GM12874 (cell line): ENCODE results near the gene PPP1R36.

Source experiments
- TF ChIP-seq, protein P1 (sequence below): IDR thresholded peaks from 2 replicates; pipeline ENCODE4 v1.5.1; 2011; ENCODE audit warnings: low read depth, mild to moderate bottlenecking, control low read depth, low read length, moderate library complexity; ENCODE audit not compliant: insufficient read depth

Gene PPP1R36

DNA sequence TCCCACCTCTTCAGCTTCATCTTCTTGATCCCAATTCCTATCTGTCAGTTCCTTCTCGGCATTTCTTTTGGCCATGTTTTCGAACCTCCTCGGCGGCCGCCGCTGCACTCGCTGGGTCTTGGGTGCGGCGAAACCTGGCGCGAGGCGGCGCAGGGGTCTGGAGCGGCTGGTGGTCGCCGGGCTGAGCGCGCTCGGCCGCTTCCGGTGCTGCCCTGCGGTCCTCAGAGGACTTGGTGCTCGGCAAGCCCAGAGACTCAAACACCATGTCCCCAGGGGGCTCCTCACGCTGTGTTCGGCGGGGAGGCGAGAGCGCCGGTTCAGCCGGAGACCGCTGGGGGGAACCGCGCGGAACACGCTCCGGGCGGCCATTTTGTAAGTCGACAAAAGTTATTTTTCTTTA lies 51.8 kb downstream of the PPP1R36 start:
- TF ChIP-seq, protein P1, sequence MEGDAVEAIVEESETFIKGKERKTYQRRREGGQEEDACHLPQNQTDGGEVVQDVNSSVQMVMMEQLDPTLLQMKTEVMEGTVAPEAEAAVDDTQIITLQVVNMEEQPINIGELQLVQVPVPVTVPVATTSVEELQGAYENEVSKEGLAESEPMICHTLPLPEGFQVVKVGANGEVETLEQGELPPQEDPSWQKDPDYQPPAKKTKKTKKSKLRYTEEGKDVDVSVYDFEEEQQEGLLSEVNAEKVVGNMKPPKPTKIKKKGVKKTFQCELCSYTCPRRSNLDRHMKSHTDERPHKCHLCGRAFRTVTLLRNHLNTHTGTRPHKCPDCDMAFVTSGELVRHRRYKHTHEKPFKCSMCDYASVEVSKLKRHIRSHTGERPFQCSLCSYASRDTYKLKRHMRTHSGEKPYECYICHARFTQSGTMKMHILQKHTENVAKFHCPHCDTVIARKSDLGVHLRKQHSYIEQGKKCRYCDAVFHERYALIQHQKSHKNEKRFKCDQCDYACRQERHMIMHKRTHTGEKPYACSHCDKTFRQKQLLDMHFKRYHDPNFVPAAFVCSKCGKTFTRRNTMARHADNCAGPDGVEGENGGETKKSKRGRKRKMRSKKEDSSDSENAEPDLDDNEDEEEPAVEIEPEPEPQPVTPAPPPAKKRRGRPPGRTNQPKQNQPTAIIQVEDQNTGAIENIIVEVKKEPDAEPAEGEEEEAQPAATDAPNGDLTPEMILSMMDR = no peak

DNA sequence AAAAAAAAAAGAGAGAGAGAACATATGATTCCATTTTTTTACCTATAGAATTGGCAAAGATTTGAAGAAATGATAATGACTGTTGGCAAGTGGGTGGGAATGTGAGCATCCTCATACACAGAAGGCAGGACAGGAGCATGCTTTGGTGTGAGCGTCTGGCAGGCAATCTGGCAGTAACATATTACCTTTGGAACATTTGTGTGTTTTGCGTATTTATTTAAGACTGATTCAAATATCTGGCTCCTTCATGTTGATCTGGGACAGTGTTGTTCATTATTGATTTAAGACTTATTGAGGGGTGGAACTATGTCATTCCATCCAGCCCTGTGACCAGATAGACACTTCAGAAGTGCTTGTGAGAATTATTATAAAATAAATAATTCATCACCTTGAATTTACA lies 53.1 kb downstream of the PPP1R36 start:
- TF ChIP-seq, protein P1 = no peak

DNA sequence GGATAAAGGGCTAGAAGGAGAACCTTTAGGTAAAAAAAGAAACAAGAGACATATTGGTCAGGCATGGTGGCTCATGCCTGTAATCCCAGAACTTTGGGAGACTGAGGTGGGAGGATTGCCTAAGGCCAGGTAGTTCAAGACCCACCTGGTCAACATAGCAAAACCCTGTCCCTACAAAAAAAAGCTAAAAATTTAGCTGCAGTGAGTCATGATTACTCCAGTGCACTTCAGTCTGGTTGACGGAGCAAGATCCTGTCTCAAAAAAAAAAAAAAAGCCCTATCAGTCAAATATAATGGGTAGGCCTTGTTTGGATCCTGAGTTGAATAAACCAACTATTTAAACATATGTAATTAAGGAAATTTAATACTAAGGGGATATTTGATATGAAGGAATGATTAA lies 54.2 kb downstream of the PPP1R36 start:
- TF ChIP-seq, protein P1 = no peak

DNA sequence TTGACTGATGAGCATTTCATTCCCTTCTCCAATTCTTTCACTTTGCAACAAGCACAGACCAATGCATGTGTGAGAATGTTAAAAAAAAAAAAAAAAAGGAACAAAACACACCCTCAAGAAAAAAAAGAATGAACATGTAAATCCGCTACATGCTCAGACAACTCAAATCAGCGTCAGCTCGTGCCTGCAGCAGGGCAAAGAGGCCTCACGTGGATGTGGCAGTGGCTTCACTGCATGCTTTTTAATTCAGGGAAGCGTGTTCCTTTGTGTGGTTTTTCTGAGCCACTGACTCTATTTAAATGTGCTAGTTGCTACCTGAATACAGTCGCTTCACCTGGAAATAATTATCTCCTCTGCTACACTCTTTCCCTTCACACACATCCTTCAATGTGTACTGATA lies 55.1 kb downstream of the PPP1R36 start:
- TF ChIP-seq, protein P1 = no peak

DNA sequence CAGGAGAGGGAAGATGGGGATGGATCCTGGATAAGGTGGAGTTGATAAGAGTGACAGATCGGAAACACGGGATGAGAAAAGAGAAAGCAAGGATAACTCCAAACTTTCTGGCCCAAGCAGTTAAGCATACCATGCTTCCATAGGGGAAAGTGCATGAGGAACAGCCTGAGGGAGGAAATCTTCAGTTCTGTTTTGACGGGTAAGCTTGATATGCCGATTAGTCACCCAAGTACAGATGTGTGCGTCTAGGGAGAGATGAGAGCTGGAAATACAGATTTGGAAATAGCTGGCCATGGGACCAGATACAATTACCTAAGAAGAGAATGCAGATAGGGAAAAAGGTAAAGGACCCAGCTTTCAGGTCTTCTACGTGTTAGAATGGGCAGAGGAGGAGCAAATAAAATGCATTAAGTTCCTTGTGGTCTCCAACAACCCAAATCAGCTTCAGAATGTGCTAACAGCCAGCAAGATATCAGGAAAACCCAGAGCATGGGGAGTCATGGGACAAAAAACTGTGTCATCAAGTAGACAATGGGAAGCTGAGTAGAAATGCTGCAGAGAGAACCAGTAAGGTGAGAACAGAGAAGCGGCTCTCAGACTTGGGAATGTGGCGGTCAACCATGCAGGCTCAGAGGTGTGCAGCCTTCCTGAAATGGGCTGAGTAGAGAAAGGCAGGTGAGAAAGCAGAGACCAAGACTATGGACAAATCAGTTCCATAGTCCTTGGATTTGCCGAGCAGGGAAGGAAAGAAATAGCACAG lies 56.3 kb downstream of the PPP1R36 start:
- TF ChIP-seq, protein P1 = no peak

DNA sequence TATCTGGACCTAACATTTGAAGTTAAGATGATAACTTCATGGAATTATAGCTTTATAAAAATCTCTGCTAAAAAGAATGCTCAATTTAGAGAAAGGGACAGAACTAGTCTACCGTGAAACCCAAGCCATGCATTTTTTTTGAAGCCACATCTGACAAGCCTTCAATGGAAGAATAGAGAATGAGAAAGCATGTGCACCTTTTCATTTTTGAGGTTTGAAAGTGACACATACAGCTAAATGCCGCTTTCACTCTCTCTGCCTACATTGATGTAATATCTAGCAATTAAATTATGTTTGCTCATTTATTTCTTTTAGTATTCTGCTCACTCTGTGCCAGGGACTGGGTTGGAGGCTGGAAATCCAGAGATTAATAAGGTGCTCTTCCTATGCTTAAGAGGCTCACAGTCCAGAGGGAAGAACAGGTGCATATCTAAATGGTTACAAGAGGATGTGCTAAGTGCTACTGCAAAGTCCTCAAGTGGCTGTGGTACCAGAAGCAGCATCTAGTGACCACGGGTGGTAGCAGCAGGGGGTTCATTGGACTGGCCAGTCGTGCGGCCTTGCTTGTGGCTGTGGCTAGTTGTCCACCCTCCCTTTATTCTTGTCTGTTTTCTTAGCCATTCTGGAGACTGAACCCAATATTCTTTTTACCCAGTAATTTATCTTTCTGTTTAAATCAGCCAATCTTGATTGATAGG lies 60.4 kb downstream of the PPP1R36 start:
- TF ChIP-seq, protein P1 = no peak

DNA sequence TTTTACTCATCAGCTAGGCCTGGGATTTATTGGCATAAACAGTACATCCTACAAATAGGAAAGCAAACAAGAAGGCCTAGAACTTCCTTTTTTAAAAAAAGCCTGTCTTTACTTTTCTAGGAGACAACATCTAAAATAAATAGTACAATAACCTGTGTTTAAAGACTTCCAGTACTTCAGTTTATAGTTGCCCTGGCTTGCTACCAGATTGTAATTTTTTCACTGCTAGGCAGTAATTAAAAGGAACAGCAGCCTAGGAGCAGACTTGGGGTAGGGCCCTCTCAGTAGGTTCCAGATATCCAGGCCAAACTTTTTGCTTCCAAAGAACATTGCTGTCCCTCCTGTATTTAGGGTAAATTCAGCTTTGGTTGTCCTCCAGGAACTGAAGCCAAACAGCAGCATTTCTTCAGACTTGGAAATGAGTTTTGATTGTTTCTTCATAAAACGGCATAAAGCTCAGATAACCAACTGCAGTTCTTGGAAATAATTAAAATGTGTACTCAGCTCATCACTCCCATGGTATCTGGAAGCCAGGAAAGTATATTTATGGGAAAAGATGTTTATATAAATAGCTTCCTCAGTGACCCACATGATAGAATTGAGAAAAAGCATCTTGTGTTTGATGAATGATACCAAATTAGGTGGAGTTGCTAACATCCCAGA lies 61.7 kb downstream of the PPP1R36 start:
- TF ChIP-seq, protein P1 = no peak
